Jurkat, Clone E6-1 (cell line): Measurements from ENCODE around the gene NDUFAB1. TPM values are rescaled to one million over a fixed set of nuclear protein-coding genes. Genes with fewer than 3 reads are reported as not detected.
"Not testable (repeated sequence)": the region's sequence is repeated elsewhere in the genome, so short reads cannot be mapped to it uniquely, and the experiment has no call there.

Experiments used
- DNase-seq: peaks from one replicate; pipeline ENCODE4 v3.0.0-alpha.2; 2011; ENCODE audit warnings: low read depth, low spot score
- H3K4me3 ChIP-seq: 2 replicates; pipeline ENCODE4 v1.5.1; 2011; ENCODE audit warnings: mild to moderate bottlenecking, low read length, control low read depth, moderate library complexity
- polyA plus RNA-seq: library from polyadenylated mRNA; unstranded; fragments of >200 nt; gene quantifications from one replicate; pipeline ENCODE4 v1.2.1, GENCODE V29; 2012; ENCODE audit warnings: missing spikeins; ENCODE audit not compliant: insufficient read length, insufficient read depth

The NDUFAB1 gene
- polyA plus RNA-seq, result 294 TPM

DNA sequence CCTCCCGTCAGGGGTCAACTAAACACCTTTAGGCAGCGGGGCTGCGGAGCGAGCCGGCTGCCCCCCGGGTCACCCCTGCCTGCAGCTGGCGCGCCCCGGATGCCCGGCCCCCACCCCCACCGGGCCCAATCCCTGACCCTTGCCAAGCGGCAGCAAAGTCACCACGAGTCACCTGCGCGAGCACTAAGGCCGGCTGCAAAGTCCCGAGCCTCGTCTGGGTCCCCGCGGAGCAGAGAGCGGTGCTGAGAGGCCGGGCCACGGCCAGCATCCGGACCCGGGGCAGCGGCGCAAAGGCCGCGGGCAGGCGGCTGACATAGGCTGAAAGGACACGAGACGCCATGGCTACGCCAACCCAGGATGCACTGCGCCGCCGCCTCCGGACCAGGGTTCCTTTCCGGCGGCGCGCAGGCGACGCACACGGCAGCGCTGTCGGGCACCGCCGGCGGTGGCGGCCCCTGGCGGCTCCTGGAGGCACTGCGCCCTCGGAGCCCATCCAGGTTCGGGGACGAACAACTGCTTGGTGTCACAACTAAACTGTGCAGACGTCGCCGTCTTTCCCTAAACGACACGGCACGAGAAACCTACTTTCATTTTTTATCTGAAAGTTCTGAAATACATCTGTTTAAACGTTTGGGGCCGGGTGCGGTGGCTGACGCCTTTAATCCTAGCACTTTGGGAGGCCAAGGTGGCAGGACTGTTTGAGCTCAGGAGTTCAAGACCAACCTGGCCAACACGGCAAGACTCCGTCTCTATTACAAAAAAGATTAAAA lies at the start of gene NDUFAB1:
Gene NDUFAB1, minus strand, starts transcription at position 366 of the 770 bp plus-strand sequence. Its CDS starts 26 bp downstream, at position 340.
- peak within 1 kb of the TSS; percentile 100 for H3K4me3 ChIP-seq
- peak; percentile 74 for DNase-seq

DNA sequence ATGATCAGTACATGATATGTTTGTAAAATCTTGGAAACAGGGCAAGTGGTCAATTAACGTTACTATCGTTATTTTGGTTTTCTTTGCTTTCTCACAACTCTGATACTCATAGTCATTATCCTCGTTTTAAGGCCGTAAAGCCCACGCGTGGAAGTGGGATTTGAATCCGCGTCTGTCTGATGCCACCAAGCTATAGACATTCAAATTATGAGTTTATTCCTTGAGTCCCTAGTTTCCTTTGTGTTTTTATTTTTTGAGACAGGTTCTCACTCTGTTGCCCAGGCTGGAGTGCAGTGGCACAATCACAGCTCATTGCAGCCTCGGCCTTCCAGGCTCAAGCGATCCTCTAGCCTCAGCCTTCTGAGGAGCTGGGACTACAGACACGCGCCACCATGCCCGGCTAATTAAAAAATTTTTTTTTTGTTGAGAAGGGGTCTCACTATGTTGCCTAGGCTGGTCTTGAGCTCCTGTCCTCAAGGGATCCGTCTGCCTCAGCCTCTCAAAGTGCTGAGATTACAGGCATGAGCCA lies 46.2 kb upstream of the NDUFAB1 start:
- DNase-seq, result no peak
- H3K4me3 ChIP-seq, result peak overlapping the region; percentile 100

DNA sequence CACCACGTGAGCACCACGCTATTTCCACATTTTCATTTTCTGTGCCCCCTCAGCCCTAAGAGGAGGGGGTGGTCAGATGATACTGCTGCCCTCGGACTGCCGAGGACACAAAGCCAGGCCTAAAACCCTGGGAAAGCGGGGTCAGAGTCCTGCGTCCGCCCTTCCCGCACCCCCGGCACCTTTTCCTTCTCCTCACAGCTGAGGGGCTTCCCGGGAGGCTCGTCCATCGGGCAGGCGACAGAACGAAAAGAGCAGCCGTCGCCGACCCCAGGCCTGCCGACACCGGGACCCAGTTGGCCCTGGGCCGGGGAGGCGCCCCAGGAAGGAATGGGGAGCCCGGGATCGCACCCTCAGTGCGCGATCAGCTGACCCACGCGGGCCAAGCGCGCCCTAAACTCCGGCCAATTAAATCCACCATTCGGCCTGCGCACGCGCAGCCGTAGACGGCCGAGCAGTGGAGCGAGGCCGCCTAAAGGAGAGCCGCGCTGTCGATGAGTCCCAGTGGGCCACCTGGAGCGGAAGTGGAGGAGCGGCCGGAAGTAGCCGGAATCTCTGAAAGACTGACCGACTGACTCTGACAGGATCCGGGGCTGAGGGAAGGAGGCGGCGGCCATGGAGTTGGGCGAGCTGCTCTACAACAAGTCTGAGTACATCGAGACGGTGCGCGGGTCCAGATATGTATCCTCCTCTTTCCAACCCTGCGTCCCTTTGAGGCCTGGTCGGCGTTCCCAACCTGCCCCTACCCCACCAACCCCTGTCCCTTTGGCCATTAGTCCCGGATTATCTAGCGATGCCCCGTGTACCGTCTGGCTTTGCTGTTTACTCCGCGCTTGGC lies 45.0 kb upstream of the NDUFAB1 start, which contains the start of the genes DCTN5 and PALB2:
Gene DCTN5, plus strand, starts transcription at position 536 of the 835 bp plus-strand sequence. Its CDS starts 77 bp downstream, at position 613.
Gene PALB2, minus strand, starts transcription at position 380 of the 835 bp plus-strand sequence. Its CDS starts 153 bp downstream, at position 227.
- peak; percentile 88 for DNase-seq

DNA sequence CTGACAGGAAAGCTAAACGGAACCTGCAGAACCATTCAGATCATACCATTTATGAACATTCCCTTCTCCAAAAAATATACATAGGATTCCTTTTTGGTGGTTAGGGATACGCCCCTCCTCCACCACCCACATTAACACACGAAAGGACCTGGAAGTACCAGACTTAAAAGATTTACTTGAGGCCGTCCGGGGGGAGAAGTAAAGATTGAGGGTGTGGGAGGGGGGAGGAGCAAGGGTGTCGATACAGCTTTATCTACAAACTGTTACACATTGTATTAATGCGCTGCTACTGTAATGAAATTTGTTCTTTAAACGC lies 44.5 kb upstream of the NDUFAB1 start:
- peak overlapping the region; percentile 100 for H3K4me3 ChIP-seq
- DNase-seq, result peak; percentile 3

More for the DNA sequence above, 45.0 kb upstream of the NDUFAB1 start, which contains the start of the genes DCTN5 and PALB2:
- peak within 1 kb of the TSS; percentile 100 for H3K4me3 ChIP-seq

DNA sequence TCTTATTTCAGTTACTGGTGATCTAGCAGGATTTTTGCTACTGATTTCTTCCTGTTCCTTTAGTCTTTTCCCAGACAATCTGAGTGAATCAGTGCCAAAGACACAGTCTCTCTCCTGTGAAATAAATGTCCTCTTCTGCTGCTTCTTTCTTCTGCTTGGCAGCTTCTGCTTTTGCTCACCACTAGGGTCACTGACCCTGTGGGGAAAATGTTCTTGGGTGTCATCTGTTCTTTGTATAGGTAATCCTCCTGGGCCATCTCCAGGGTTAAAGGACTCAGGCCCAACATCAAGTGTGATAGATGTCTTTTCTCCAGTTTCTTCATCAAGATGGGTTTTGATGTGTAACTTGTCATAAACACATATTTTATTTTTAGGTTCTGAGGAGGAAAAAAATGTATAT lies 39.8 kb upstream of the NDUFAB1 start:
- no peak overlapping the region for H3K4me3 ChIP-seq
- DNase-seq, result no peak

DNA sequence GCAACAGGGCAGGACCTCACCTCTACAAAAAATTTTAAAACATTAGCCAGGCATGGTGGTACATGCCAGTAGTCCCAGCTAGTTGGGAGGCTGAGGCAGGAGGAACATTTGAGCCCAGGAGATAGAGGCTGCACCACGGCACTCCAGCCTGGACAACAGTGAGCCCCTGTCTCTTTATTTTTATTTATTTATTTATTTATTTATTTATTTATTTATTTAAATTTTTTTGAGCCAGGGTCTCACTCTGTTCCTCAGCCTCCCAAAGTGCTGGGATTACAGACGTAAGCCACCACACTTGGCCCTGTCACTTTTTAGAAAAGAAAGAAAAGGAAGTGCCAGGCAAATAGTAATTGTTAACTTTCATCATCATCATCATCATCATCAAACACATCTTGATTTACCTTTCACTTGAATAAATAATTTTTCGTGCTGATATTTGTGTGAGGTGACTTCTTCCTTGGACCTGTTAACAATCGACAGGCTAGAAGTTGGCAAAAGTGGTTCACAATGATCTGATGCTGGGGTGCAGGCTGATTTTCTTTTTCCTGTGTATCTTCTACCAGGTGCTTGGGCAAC lies 38.4 kb upstream of the NDUFAB1 start:
- no peak overlapping the region for H3K4me3 ChIP-seq
- no peak for DNase-seq

DNA sequence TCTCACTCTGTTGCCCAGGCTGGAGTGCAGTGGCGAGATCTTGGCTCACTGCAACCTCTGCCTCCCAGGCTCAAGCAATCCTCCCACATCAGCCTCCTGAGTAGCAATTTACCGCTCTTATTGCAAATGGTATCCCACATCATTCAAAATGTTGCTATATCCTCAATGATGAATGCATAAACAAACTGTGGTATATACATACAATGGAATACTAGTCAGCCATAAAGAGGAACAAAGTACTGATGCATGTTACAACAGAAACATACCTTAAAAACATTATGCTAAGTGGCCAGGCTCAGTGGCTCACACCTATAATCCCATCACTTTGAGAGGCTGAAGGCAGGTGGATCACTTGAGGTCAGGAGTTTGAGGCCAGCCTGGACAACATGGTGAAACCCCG lies 35.8 kb upstream of the NDUFAB1 start:
- not testable (repeated sequence) for DNase-seq, H3K4me3 ChIP-seq

DNA sequence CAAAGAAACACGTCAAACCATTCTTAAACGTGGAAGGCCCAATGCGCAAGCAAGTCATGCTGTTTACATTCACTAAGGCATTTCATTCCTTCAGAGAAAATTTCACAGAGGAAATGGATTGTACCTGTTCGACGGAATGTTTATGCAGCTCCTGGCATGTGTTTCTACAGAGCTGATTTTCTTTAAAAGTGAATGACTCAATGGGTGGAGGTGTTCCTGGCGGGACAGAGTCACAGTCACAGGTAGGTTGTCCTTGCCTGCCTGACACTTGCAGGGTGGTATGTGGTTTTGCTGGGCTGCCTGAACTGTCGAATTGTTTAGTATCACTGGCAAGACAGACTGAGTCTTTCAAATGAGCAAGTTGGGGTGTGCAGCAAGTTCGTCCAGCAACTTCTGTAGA lies 33.4 kb upstream of the NDUFAB1 start:
- no peak overlapping the region for H3K4me3 ChIP-seq
- no peak for DNase-seq

DNA sequence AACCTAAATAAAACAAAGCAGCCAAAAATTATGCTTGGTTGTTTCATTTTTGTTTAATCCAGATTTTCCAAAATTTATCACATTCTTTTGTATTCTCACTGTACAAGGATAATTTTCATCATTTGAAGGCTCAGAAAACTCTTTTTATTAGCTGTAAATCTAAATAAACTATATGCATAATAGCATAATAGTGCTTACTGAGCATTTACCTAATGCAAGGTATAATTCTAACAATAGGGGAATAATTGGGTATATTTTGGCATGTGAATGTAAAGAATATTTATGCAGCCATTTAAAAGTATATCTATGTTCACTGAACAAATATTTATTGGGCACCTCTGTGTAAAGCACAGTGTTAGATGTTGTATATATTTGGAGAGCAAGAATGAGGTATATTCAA lies 28.0 kb upstream of the NDUFAB1 start:
- no peak overlapping the region for H3K4me3 ChIP-seq
- no peak for DNase-seq

DNA sequence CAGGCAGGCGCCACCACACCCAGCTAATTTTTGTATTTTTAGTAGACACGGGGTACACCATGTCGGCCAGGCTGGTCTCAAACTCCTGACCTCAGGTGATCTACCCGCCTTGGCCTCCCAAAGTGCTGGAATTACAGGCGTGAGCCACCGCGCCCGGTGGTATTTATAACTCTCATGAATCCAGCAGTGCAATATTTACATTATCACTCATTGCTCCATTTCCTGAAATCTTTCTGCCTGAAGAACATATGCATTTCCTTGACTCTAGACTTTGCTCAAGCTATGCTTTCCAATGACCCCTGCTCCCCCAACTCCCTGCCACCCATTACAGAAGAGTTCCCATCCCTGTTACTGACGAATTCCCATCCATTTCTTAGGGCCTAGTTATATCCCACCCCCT lies 19.7 kb upstream of the NDUFAB1 start:
- no peak for DNase-seq
- no peak overlapping the region for H3K4me3 ChIP-seq

DNA sequence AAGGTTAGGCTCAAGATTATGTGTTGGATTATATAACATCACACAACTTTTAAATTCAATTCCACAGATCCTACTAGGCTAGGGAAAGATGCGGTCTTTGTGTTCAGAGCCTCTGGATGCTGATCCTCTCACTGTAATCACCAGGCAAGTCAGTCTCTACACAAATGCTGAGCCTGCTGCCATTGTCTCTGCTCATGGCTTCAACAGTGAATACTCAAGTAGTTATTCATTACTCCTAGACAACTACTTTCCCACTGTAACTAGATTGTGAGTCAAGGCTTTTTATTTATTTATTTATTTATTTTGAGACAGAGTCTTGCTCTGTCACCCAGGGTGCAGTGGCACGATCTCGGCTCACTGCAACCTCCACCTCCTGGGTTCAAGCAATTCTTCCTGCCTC lies 15.8 kb upstream of the NDUFAB1 start:
- DNase-seq, result no peak
- H3K4me3 ChIP-seq, result no peak overlapping the region

DNA sequence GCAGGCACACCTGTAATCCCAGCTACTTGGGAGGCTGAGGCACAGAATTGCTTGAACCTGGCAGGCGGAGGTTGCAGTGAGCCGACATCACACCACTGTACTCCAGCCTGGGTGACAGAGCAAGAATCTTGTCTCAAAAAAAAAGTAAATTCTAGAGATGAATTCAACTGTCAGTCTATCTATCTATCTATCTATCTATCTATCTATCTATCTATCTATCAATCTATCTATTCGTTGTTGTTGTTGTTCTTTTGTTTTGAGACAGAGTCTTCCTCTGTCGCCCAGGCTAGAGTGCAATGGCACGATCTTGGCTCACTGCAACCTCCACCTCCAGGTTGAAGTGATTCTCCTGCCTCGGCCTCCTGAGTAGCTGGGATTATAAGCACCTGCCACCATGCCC lies 14.8 kb upstream of the NDUFAB1 start:
- H3K4me3 ChIP-seq, DNase-seq: not testable (repeated sequence)

DNA sequence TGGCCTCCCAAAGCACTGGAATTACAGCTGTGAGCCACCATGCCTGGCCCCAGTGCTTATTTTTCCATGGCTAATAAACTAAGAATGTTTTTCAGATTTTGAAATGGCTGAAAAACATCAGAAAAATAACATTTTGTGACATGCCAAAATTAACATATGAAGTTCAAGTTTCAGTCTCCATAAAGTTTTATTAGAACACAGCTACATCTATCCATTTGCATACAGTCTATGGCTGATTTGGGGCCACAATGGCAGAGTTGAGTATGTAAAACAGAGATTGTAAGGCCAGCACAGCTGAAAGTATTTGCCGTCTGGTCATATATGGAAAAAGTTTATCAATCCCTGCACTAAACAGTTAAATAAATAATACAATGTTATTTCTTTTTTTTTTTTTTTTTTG lies 13.8 kb upstream of the NDUFAB1 start:
- DNase-seq, result no peak
- no peak overlapping the region for H3K4me3 ChIP-seq

DNA sequence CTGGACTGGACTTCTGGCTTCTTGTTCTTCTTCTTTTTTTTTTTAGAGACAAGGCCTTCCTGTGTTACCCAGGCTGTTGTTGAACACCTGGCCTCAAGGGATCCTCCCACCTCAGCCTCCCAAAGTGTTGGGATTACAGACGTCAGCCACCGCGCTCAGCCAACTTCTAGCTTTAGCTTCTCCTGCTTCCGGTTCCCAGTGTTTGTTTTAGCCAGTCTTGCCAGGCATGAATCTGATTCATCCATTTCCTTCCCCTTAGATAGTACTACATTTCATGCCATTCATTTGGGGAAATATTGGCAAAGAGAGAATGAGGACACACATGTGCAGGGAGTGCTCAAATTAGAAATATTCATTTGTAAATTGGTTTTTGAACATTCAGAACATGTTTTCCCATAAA lies 12.1 kb upstream of the NDUFAB1 start:
- H3K4me3 ChIP-seq, result no peak overlapping the region
- no peak for DNase-seq

DNA sequence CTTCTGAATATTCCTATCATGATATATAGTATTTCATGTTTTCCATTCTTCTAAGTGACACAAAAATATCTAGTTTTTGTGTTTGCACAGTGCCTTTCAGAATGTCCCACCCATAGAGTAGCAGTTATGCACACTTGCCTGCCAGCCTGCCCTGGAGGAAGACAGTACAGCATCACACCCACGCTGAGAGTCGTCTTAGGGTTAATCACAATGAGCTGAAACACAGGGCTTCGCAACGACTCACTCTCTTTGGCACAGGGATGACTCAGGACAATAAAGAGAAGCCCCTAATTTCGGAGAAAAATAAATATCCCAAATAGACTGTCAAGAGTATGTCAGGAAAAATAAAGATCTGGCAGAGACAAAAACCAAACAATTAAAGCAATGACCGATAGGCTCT lies 11.6 kb upstream of the NDUFAB1 start:
- no peak overlapping the region for H3K4me3 ChIP-seq
- no peak for DNase-seq

DNA sequence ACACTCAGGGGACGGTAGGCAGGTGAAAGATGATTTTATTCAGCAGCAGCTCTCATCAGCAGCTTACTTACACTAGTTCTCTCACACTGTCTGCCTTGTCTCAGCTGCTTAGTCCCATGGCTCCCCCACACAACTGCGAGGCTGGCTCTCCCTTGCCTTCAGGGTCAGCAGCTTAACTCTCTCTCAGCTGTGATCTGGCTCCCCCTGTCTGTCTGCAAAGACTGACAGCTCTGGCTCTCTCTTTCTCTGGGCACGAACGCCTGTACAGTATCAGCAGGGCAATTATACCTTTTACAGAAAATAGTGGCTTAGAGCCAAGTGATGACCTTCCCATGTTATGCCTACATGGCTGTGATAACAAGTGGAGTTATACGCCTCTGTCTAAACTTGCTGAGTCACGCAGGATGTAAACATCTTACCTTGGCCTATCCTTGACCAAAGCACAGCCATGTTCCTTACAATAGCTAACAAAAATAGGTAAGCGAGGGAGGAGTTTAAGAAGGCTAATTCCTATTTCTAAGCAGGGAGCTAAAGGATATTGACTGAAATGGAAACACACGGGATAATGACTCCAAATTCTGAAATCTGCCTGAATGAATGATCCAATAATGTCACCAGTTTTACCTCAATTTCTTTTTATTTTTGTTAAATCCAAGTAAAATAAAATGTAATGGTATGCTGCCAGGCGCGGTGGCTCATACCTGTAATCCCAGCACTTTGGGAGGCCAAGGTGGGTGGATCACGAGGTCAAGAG lies 1.1 kb upstream of the NDUFAB1 start:
- no peak overlapping the region for H3K4me3 ChIP-seq
- DNase-seq, result peak; percentile 40

DNA sequence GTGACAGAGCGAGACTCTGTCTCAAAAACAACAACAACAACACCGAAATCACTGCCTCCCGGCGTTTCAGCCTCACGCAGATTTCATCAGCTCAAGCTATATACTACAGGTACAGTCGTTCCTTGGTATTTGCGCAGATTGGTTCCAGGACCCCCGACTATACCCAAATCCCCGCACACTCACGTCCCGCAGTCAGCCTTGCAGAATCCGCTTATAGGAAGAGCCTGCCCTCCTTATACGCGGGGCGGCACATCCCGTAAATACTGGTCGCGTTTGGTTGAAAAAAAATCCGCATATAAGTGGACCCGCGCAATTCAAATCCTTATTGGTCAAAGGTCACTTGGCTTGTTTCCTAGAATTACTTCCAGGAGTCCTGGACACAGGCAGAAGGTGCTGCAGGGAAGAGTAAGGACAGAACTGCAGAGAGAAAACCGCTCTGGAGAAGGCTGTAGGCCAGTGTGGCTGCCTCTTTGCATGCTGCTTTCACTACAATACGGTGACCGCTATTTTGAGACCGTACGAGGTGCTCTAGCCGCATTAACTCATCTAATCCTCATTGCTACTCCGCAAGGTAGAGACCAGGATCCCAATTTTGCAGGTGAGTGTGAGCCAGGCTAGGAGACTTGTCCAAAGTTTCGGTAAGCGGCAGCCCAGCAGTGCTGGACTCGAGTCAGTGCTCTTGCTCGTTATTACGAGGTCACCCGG lies 718 bp downstream of the NDUFAB1 start:
- DNase-seq, result no peak
- peak overlapping the region; percentile 100 for H3K4me3 ChIP-seq

DNA sequence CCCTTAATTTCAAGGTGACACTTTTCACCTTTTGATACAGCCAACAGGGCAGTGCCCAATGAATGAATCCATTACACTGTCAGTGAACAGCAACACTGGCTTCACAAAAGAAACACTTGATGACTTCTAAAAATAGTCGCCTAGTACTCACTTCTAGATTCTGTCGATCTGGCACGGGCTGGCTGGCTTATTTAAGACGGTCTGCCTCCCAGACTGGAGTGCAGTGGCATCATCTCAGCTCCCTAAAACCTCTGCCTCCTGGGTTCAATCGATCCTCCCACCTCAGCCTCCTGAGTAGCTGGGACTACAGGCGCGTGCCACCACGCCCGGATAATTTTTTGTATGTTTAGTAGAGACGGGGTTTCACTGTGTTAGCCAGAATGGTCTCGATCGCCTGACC lies 1.9 kb downstream of the NDUFAB1 start:
- no peak overlapping the region for H3K4me3 ChIP-seq
- DNase-seq, result no peak
